ENCODE data around the gene CYP4F11.
"Not testable (repeated sequence)": the region's sequence is repeated elsewhere in the genome, so short reads cannot be mapped to it uniquely, and the experiment has no call there.

Gene CYP4F11

DNA sequence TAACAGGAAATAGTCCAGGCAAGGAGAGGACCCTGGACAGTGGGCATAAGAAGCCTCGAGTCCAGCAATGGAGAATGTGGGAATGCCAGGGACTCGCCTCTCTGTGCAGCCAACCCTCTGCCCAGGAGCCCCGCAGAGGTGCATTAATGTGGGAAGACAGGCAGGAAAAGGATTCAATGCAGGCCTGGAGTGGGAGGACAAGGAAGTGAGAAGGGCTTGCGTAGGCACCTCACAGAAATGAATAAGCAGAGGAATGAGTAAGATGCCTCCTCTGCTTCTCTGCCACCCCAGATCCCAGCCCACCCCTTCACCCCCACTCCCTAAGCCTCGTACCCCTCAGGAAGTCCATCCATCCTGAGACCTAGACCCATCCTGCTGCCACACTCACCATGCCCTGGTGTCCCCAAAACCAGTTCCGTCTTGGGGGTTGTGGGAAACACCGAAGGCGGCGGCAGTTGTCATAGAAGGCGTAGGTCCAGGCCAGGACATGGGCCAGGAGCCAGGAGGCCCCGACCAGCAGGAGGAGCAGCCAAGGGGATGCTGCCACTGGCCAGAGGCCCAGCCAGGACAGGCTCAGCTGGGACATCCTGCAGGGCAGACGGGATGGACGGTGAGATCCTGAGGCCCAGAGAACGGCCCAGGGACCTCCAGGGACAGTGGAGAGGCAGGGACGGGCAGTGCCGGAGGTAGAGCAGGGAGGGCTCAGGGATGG is 37.1 kb downstream of the CYP4F11 start:
- TF ChIP-seq, protein P1, sequence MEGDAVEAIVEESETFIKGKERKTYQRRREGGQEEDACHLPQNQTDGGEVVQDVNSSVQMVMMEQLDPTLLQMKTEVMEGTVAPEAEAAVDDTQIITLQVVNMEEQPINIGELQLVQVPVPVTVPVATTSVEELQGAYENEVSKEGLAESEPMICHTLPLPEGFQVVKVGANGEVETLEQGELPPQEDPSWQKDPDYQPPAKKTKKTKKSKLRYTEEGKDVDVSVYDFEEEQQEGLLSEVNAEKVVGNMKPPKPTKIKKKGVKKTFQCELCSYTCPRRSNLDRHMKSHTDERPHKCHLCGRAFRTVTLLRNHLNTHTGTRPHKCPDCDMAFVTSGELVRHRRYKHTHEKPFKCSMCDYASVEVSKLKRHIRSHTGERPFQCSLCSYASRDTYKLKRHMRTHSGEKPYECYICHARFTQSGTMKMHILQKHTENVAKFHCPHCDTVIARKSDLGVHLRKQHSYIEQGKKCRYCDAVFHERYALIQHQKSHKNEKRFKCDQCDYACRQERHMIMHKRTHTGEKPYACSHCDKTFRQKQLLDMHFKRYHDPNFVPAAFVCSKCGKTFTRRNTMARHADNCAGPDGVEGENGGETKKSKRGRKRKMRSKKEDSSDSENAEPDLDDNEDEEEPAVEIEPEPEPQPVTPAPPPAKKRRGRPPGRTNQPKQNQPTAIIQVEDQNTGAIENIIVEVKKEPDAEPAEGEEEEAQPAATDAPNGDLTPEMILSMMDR (IDR thresholded peaks at IDR 0.05; ENCODE audit: low read depth, low read length, missing control alignments) = no peak
- no peak overlapping the region for H3K4me3 ChIP-seq (ENCODE audit: low read depth, low read length)
- DNase-seq (ENCODE audit: low read depth) = no peak

DNA sequence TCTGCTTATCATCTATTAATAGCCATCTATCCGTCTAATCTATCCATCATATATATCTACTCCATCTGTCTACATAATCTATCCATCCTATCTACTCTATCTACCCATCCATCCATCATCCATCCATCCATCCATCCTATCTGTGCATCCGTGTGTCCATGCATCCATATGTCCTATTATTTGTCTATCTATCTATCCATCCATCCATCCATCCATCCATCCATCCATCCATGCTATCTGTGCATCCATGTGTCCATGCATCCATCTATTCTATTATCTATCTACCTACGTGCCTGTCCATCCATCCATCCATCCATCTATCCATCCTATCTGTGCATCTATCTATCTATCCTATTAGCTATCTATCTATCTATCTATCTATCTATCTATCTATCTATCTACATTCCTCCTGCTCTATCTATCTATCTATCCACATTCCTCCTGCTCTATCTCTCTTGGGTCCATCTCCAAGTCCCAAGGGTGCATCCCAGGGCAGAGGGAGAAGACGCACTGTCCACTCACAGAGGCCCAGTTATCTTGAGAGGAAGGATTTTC is 38.4 kb downstream of the CYP4F11 start:
- no peak for DNase-seq (ENCODE audit: low read depth)
- TF ChIP-seq, protein P1 (IDR thresholded peaks at IDR 0.05; ENCODE audit: low read depth, low read length, missing control alignments) = no peak
- H3K4me3 ChIP-seq (ENCODE audit: low read depth, low read length) = no peak overlapping the region

DNA sequence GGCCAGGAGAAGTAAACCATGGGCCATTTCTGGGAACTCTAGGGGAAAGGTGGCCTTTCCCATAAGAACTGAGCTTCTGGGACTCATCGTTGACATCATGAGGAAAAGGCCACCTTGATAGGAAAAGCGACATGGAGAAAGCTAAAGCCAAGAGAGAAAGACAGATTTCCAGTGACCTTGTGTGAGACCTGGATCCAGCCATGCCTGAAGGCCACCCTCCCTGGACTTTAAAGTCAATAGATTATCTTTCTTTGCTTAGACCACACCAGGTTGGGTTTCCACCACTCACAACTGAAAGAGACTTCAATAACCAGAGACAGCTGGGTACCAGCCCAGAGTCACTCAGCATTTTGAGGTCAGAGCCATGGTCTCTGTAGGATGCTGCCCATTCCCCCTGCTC is 40.0 kb downstream of the CYP4F11 start:
- TF ChIP-seq, protein P1 (IDR thresholded peaks at IDR 0.05; ENCODE audit: low read depth, low read length, missing control alignments) = no peak
- DNase-seq (ENCODE audit: low read depth) = no peak
- no peak overlapping the region for H3K4me3 ChIP-seq (ENCODE audit: low read depth, low read length)

DNA sequence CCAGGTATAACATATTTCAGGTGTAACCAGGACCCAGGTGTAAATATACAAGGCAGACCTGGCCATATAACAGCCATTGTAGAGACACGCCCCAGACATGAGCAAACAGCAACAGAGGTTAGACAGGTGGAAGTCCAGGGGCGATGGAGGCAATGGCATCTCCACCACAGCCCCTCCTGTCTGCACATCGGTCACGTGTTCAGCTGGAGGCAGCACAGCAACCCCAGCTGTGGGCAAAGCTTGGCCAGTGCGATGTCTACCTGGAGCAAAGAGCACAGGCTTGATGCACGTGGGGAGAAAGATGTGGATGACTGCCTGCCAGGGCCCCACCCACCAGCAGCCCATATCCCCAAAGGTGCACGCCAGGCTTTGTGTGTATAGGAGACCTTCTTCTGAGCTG is 40.9 kb downstream of the CYP4F11 start:
- no peak overlapping the region for H3K4me3 ChIP-seq (ENCODE audit: low read depth, low read length)
- no peak for DNase-seq (ENCODE audit: low read depth)
- TF ChIP-seq, protein P1 (IDR thresholded peaks at IDR 0.05; ENCODE audit: low read depth, low read length, missing control alignments) = no peak

DNA sequence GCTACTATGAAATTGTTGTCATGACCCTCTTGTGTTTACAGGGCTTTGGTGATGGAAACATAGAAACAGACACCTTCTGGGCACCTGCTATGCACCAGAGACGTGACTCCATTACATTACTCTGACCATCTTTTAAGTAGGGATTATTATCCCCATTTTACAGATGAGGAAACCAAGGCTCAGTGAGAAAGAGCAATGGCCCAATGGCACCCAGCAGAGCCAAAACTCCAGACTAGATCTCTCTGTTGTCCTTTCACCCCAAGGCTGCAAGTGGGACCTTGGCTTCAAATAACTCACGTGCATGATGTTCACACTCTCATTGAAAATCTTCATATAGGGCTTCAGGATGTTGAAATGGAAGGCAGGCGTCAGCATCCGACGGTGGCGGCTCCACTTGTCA is 42.3 kb downstream of the CYP4F11 start:
- DNase-seq (ENCODE audit: low read depth) = no peak
- H3K4me3 ChIP-seq (ENCODE audit: low read depth, low read length) = no peak overlapping the region
- TF ChIP-seq, protein P1 (IDR thresholded peaks at IDR 0.05; ENCODE audit: low read depth, low read length, missing control alignments) = no peak

DNA sequence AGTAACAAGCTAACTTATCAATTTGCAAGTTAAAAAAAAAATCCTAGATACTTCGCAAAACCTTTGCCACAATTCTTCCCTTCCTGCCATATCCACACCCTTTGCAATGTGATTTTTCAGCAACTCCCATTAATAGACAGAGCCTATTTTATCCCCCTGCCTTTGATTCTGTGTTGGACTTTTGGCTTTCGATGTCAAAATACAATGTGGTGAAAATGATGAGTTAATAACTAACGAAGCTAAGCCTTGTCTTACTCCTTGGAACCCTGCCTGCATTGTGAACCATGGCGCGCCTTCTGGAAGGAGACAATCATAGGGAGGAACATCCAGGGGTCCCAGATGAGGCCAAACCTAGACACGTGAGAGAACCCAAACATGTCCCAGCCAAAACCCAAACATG is 42.9 kb downstream of the CYP4F11 start:
- DNase-seq (ENCODE audit: low read depth) = no peak
- TF ChIP-seq, protein P1 (IDR thresholded peaks at IDR 0.05; ENCODE audit: low read depth, low read length, missing control alignments) = no peak
- no peak overlapping the region for H3K4me3 ChIP-seq (ENCODE audit: low read depth, low read length)

DNA sequence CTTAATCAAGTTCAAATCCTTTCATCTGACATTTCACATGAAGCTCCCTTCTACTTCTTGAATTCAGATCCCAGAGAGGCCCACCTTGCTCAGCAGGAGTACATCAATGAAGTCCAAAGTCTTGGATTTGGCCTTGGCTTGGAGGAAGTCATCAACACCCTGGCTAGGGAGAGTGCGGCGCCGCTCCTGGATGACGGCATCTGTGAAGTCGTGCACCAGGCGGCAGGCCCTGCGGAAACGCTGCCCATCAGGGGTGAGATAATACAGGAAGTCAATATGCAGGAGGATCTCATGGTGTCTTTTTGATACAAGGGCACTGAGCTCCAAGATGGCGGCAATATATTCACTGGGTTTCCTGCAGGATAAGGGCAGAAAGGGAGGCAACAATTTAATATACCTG is 45.0 kb downstream of the CYP4F11 start:
- H3K4me3 ChIP-seq (ENCODE audit: low read depth, low read length); DNase-seq (ENCODE audit: low read depth): not testable (repeated sequence)
